HG03066 (cell line): Measurements from ENCODE around the gene RPA3.

Experiments
- ATAC-seq: cut with Tn5 transposase; IDR thresholded peaks from one replicate; pipeline ENCODE4 v1.9.1; 2021; ENCODE audit warnings: low read depth; ENCODE audit not compliant: unreplicated experiment

RPA3 gene

GRCh38 chr7:7718492-7718891 is at the start of gene RPA3:
Gene RPA3, minus strand, starts transcription at chr7:7718607. Its CDS starts 78,189 bp downstream, at chr7:7640418.
- no peak for ATAC-seq

GRCh38 chr7:7766671-7767070 is 48.3 kb upstream of the RPA3 start:
- ATAC-seq = no peak

- peak; percentile 44 for ATAC-seq
Observed at GRCh38 chr7:7765422-7765821, 47.0 kb upstream of the RPA3 start.

- no peak for ATAC-seq
Observed at GRCh38 chr7:7764520-7765396, 46.4 kb upstream of the RPA3 start.

- ATAC-seq = peak; percentile 71
Observed at GRCh38 chr7:7761974-7762779, 43.8 kb upstream of the RPA3 start.

- ATAC-seq = peak; percentile 25
Observed at GRCh38 chr7:7761340-7761973, 43.0 kb upstream of the RPA3 start.

GRCh38 chr7:7757576-7757975 is 39.2 kb upstream of the RPA3 start:
- ATAC-seq = no peak

GRCh38 chr7:7756577-7756976 is 38.2 kb upstream of the RPA3 start:
- ATAC-seq = no peak

GRCh38 chr7:7751243-7752092 is 33.1 kb upstream of the RPA3 start:
- ATAC-seq = no peak

- no peak for ATAC-seq
Observed at GRCh38 chr7:7750571-7751242, 32.3 kb upstream of the RPA3 start.

GRCh38 chr7:7746458-7746857 is 28.1 kb upstream of the RPA3 start:
- no peak for ATAC-seq

GRCh38 chr7:7745966-7746365 is 27.6 kb upstream of the RPA3 start:
- no peak for ATAC-seq

- no peak for ATAC-seq
Observed at GRCh38 chr7:7745258-7745657, 26.9 kb upstream of the RPA3 start.

GRCh38 chr7:7742223-7742622 is 23.8 kb upstream of the RPA3 start:
- no peak for ATAC-seq

GRCh38 chr7:7740037-7740355 is 21.6 kb upstream of the RPA3 start:
- peak; percentile 20 for ATAC-seq

GRCh38 chr7:7739204-7740036 is 21.0 kb upstream of the RPA3 start:
- ATAC-seq = peak; percentile 77

- ATAC-seq = no peak
Observed at GRCh38 chr7:7738622-7739021, 20.2 kb upstream of the RPA3 start.

GRCh38 chr7:7738177-7738576 is 19.8 kb upstream of the RPA3 start:
- ATAC-seq = no peak

GRCh38 chr7:7737674-7738073 is 19.3 kb upstream of the RPA3 start:
- ATAC-seq = no peak
